Tibial nerve (tissue), 3 donors: ENCODE results near the gene DDX39B.

ENCODE experiments used
- CTCF ChIP-seq, 5 experiments: fragments of 200-600 bp in 3 of 5; fragments of 450-650 bp in 2 of 5; sonication (generic) in 3 of 5; IDR thresholded peaks; one replicate each; pipeline ENCODE4 v1.5.1; 2016 to 2019; ENCODE audit warnings: antibody characterized with exemption in 5 of 5, mild to moderate bottlenecking in 3 of 5, moderate library complexity in 2 of 5
- POLR2A ChIP-seq, 2 donors: fragments of 450-650 bp; IDR thresholded peaks; one replicate each; pipeline ENCODE4 v1.6.1; 2017; ENCODE audit warnings: antibody characterized with exemption in 2 of 2, mild to moderate bottlenecking in 2 of 2, moderate library complexity in 2 of 2

DNA sequence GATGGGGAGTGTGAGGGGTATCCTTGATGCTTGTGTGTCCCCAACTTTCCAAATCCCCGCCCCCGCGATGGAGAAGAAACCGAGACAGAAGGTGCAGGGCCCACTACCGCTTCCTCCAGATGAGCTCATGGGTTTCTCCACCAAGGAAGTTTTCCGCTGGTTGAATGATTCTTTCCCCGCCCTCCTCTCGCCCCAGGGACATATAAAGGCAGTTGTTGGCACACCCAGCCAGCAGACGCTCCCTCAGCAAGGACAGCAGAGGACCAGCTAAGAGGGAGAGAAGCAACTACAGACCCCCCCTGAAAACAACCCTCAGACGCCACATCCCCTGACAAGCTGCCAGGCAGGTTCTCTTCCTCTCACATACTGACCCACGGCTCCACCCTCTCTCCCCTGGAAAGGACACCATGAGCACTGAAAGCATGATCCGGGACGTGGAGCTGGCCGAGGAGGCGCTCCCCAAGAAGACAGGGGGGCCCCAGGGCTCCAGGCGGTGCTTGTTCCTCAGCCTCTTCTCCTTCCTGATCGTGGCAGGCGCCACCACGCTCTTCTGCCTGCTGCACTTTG lies 33.6 kb upstream of the DDX39B start, which contains the start of gene TNF:
- TF ChIP-seq CTCF (IDR thresholded peaks at IDR 0.05): no peak
- peak; percentile 22 to 33 for TF ChIP-seq POLR2A (IDR thresholded peaks at IDR 0.05)
